PFSK-1 (cell line): ENCODE measurements around the gene GNG7.

Experiments used
- POLR2AphosphoS5 ChIP-seq: IDR thresholded peaks from 2 replicates; pipeline ENCODE4 v1.6.1; 2012; ENCODE audit warnings: low read depth, mild to moderate bottlenecking, control low read depth, low read length, moderate library complexity
- SIN3A ChIP-seq: IDR thresholded peaks from 2 replicates; pipeline ENCODE4 v1.6.1; 2012; ENCODE audit warnings: mild to moderate bottlenecking, low read length, moderate library complexity, borderline replicate concordance; ENCODE audit not compliant: insufficient read depth
- TAF1 ChIP-seq: IDR thresholded peaks from 2 replicates; pipeline ENCODE4 v1.6.1; 2012; ENCODE audit warnings: low read length, control low read depth, borderline replicate concordance; ENCODE audit not compliant: insufficient read depth

GRCh38 chr19:2494447-2495129 is 207.9 kb downstream of the GNG7 start:
- TF ChIP-seq TAF1, result no peak
- TF ChIP-seq SIN3A, result no peak
- no peak for TF ChIP-seq POLR2AphosphoS5
